Endothelial cell of umbilical vein (primary cell): ENCODE data around the gene FLNB. TPM values are rescaled to one million over a fixed set of nuclear protein-coding genes. Genes with fewer than 3 reads are reported as not detected.
A peak's percentile ranks its signal among the peaks of the same experiment; 100 is the strongest.

ENCODE experiments used
- BruUV-seq: library from RNA; stranded (reverse); fragments of 400-500 nt; replicated peaks from 2 replicates; lab custom pipeline; 2021; lab: Mats Ljungman, UMichigan
- CTCF ChIA-PET: fragments of 300-600, 350-600 bp; sonication (Branson Sonifier 250); formaldehyde crosslinking; loops from one replicate; lab custom pipeline; 2021; ENCODE audit warnings: antibody characterized with exemption, inconsistent platforms; lab: Charles Lee
- POLR2A ChIA-PET: fragments of 300-600, 350-600 bp; sonication (Branson Sonifier 250); formaldehyde crosslinking; loops from one replicate; lab custom pipeline; 2021; ENCODE audit warnings: antibody characterized with exemption, inconsistent platforms; lab: Charles Lee
- DNase-seq: peaks from one replicate; pipeline ENCODE4 v3.0.0-alpha.2; 2011; ENCODE audit warnings: low read depth, low spot score
- FAIRE-seq: peaks from 2 replicates; lab custom pipeline; 2011; peaks lifted over from hg19 to GRCh38; lab: Jason Lieb, UNC
- H2AFZ ChIP-seq: 2 replicates; pipeline ENCODE4 v1.6.0; 2012; ENCODE audit warnings: low read depth, low read length, control low read depth, inconsistent platforms
- H3K27ac ChIP-seq: 2 replicates; pipeline ENCODE4 v1.5.1; 2011; ENCODE audit warnings: low read depth, mild to moderate bottlenecking, control low read depth, low read length, moderate library complexity; ENCODE audit not compliant: insufficient read depth
- H3K27me3 ChIP-seq, 2 experiments: 2 replicates each; pipeline versions ENCODE4 v1.6.0 to v1.6.1; 2011; ENCODE audit warnings: low read length in 2 of 2, mixed read lengths in 1 of 2; ENCODE audit not compliant: control insufficient read depth in 2 of 2, insufficient read depth in 2 of 2
- H3K36me3 ChIP-seq, 2 experiments: 2 replicates in 1 of 2; 3 replicates in 1 of 2; pipeline ENCODE4 v1.5.1; 2011; ENCODE audit warnings: low read length in 2 of 2, mild to moderate bottlenecking in 1 of 2, moderate library complexity in 1 of 2; ENCODE audit not compliant: control insufficient read depth in 2 of 2, insufficient read depth in 2 of 2; ENCODE audit errors: extremely low read depth in 1 of 2
- H3K4me1 ChIP-seq: 3 replicates; pipeline ENCODE4 v1.5.1; 2011; ENCODE audit warnings: mild to moderate bottlenecking, low read length; ENCODE audit not compliant: control insufficient read depth, insufficient read depth; ENCODE audit errors: extremely low read depth
- H3K4me2 ChIP-seq: 2 replicates; pipeline ENCODE4 v1.6.1; 2011; ENCODE audit warnings: low read length, control low read depth, mixed read lengths; ENCODE audit not compliant: insufficient read depth
- H3K4me3 ChIP-seq, 3 experiments: fragments of 200-600 bp in 1 of 3; sonication (generic), shearing (Covaris generic) in 1 of 3; replicated peaks in 1 of 3; 2 replicates each; pipeline ENCODE4 v1.5.1; 2011 to 2016; ENCODE audit warnings: control low read depth in 3 of 3, low read length in 3 of 3, mild to moderate bottlenecking in 2 of 3, inconsistent platforms in 1 of 3, low read depth in 1 of 3, moderate library complexity in 1 of 3; ENCODE audit not compliant: insufficient read depth in 1 of 3
- H3K79me2 ChIP-seq: 2 replicates; pipeline ENCODE4 v1.6.0; 2012; ENCODE audit warnings: low read length, inconsistent platforms; ENCODE audit not compliant: control insufficient read depth, insufficient read depth
- H3K9ac ChIP-seq: replicated peaks from 2 replicates; pipeline ENCODE3; 2011; ENCODE audit warnings: low read length, control low read depth; ENCODE audit not compliant: insufficient read depth; ENCODE audit errors: extremely low read depth
- H3K9me1 ChIP-seq: replicated peaks from 3 replicates; pipeline ENCODE4 v1.6.0; 2011; ENCODE audit warnings: mild to moderate bottlenecking, low read length; ENCODE audit not compliant: control insufficient read depth, insufficient read depth; ENCODE audit errors: extremely low read depth
- H3K9me3 ChIP-seq: replicated peaks from 2 replicates; pipeline ENCODE4 v1.5.1; 2012; ENCODE audit warnings: low read length, inconsistent platforms; ENCODE audit not compliant: control insufficient read depth, insufficient read depth
- H4K20me1 ChIP-seq: replicated peaks from 2 replicates; pipeline ENCODE3; 2011; ENCODE audit warnings: mild to moderate bottlenecking, low read length; ENCODE audit not compliant: control insufficient read depth, insufficient read depth; ENCODE audit errors: extremely low read depth
- CTCF ChIP-seq, 2 donors: IDR thresholded peaks; 1 replicate in 1 of 2; 2 replicates in 1 of 2; pipeline ENCODE4 v1.5.1; 2011; ENCODE audit warnings: low read length in 2 of 2, mild to moderate bottlenecking in 2 of 2, moderate library complexity in 2 of 2, control low read depth in 1 of 2, inconsistent platforms in 1 of 2, low read depth in 1 of 2; ENCODE audit not compliant: insufficient read depth in 1 of 2; ENCODE audit errors: extremely low read depth in 1 of 2
- EZH2 ChIP-seq: IDR thresholded peaks from 2 replicates; pipeline ENCODE4 v1.6.1; 2012; ENCODE audit warnings: borderline replicate concordance, low read depth, mild to moderate bottlenecking, moderate library complexity, low read length, inconsistent platforms; ENCODE audit not compliant: severe bottlenecking
- FOS ChIP-seq: IDR thresholded peaks from 2 replicates; pipeline ENCODE4 v1.6.1; 2011; ENCODE audit warnings: mild to moderate bottlenecking, low read length, moderate library complexity, borderline replicate concordance; ENCODE audit not compliant: insufficient read depth
- GATA2 ChIP-seq: IDR thresholded peaks from 2 replicates; pipeline ENCODE4 v1.7.0; 2011; ENCODE audit warnings: low read depth, mild to moderate bottlenecking, moderate library complexity, mixed read lengths, low read length; ENCODE audit not compliant: insufficient read length, insufficient read depth
- JUN ChIP-seq: IDR thresholded peaks from 2 replicates; pipeline ENCODE4 v1.6.1; 2011; ENCODE audit warnings: borderline replicate concordance, low read depth; ENCODE audit not compliant: insufficient read length, insufficient read depth
- MAX ChIP-seq: IDR thresholded peaks from 2 replicates; pipeline ENCODE4 v1.6.1; 2011; ENCODE audit not compliant: insufficient read depth, insufficient read length
- MYC ChIP-seq: IDR thresholded peaks from one replicate; pipeline ENCODE4 v1.6.1; 2011; ENCODE audit warnings: mild to moderate bottlenecking, low read depth, low read length
- POLR2AphosphoS5 ChIP-seq: IDR thresholded peaks from 2 replicates; pipeline ENCODE4 v1.6.1; 2012; ENCODE audit warnings: low read depth, mild to moderate bottlenecking, control low read depth, low read length, moderate library complexity; ENCODE audit not compliant: insufficient read depth
- dilution Hi-C: fragments of 300-500 bp; cut with MboI; formaldehyde crosslinking; loops from one replicate; pipeline ENCODE4 v1.15.0; 2019; ENCODE audit warnings: low sequenced_read_pairs; ENCODE audit not compliant: extremely low pct_ligation_motif_present
- intact Hi-C: fragments of 100-400 bp; cut with micrococcal nuclease; formaldehyde crosslinking; loops from one replicate; pipeline ENCODE4 v1.10.0; 2022
- polyA plus RNA-seq, 4 experiments: library from polyadenylated mRNA; depleted of rRNA in 3 of 4; stranded (reverse) in 3 of 4; unstranded in 1 of 4; fragments of >200 nt; gene quantifications; 2 replicates each; pipeline versions ENCODE4 v1.2.1 to v1.2.3, GENCODE V29; 2011 to 2012; ENCODE audit warnings: missing spikeins in 1 of 4
- total RNA-seq: library from RNA; stranded (reverse); gene quantifications from 2 replicates; pipeline ENCODE4 v1.2.3, GENCODE V29; 2021

FLNB gene
- total and polyA plus RNA-seq, 2 donors (not counting 3 experiments of a cell fraction or from before 2014, with no cell fraction given) = 479 to 670 TPM

GRCh38 chr3:58093574-58094195 lies 85.5 kb downstream of the FLNB start:
- Histone ChIP-seq H3K9me1 (no peaks in the 10 kb centered on the region), H3K4me2 (no peak overlapping the region), H3K27ac (peak overlapping the region; percentile 35), H2AFZ (no peak overlapping the region), H3K79me2 (peaks cover 90% of the 10 kb centered on the region), H3K27me3 (no peaks in the 10 kb centered on the region), H3K9ac (no peak overlapping the region), H4K20me1 (no peaks in the 10 kb centered on the region), H3K4me3 (no peak overlapping the region), H3K36me3 (peaks cover 36 to 39% of the 10 kb centered on the region in 2 experiments), H3K4me1 (peaks cover 6% of the 10 kb centered on the region), H3K9me3 (no peaks in the 10 kb centered on the region)
- DNase-seq (peak; percentile 49), FAIRE-seq (no peak)
- TF ChIP-seq EZH2 = no peak
- dilution Hi-C loops = loop anchor here (10.0 kb wide), 1 partner anchor 61 kb away; no protein-coding TSS in a partner anchor
- ChIA-PET CTCF (interaction anchor here (1.4 to 2.2 kb wide), 3 partner anchors 70 to 86 kb away, joined by 3 to 7 read pairs (median 4); no protein-coding TSS in a partner anchor), POLR2A (interaction anchor here (1.0 kb wide), 1 partner anchor 53 kb away, joined by 3 read pairs; no protein-coding TSS in a partner anchor)
- intact Hi-C loops = no loop called here
- no TSS peak for BruUV-seq

- peaks cover 87% of the 10 kb centered on the region for H3K79me2 ChIP-seq
- no peaks in the 10 kb centered on the region for H3K27me3 ChIP-seq
- DNase-seq = no peak
- no TSS peak for BruUV-seq
- peaks cover 40 to 41% of the 10 kb centered on the region in 2 experiments for H3K36me3 ChIP-seq
- no peaks in the 10 kb centered on the region for H3K9me3 ChIP-seq
- H3K4me2 ChIP-seq = no peak overlapping the region
- intact Hi-C loops = no loop called here
- no peak overlapping the region for H3K9ac ChIP-seq
- H2AFZ ChIP-seq = no peak overlapping the region
- ChIA-PET CTCF (interaction anchor here (2.2 kb wide), 1 partner anchor 87 kb away, joined by 7 read pairs; no protein-coding TSS in a partner anchor), POLR2A (no interaction called here)
- no peak overlapping the region for H3K4me3 ChIP-seq
- peak overlapping the region; percentile 31 for H3K27ac ChIP-seq
- no peak for TF ChIP-seq CTCF (IDR thresholded peaks at IDR 0.05; ENCODE audit: extremely low read depth in 1 of 2, insufficient read depth in 1 of 2, low read depth in 1 of 2, low read length in 2 of 2)
- TF ChIP-seq POLR2AphosphoS5 = no peak
- TF ChIP-seq FOS = no peak
- TF ChIP-seq EZH2 = no peak
- TF ChIP-seq GATA2 = no peak
- TF ChIP-seq JUN = no peak
- no peak for TF ChIP-seq MAX
- TF ChIP-seq MYC = no peak
- H4K20me1 ChIP-seq = no peaks in the 10 kb centered on the region
- peaks cover 10% of the 10 kb centered on the region for H3K4me1 ChIP-seq
- H3K9me1 ChIP-seq = no peaks in the 10 kb centered on the region
- dilution Hi-C loops = loop anchor here (10.0 kb wide), 1 partner anchor 60 kb away; no protein-coding TSS in a partner anchor
- no peak for FAIRE-seq
Measured at GRCh38 chr3:58094657-58095056, 86.4 kb downstream of the FLNB start.
